Sigmoid colon (tissue), 4 donors: Measurements from ENCODE around the gene ADAMTSL1.

Source experiments
- CTCF ChIP-seq, 4 experiments: fragments of 450-650 bp in 3 of 4; fragments of 200-600 bp in 1 of 4; IDR thresholded peaks; one replicate each; pipeline ENCODE4 v1.5.1; 2016 to 2019; ENCODE audit warnings: antibody characterized with exemption in 4 of 4, mild to moderate bottlenecking in 3 of 4, moderate library complexity in 2 of 4
- EP300 ChIP-seq, 4 donors: sonication (generic); formaldehyde crosslinking; IDR thresholded peaks; one replicate each; pipeline ENCODE4 v1.6.1; 2017; ENCODE audit warnings: antibody characterized with exemption in 4 of 4
- POLR2A ChIP-seq, 2 donors: fragments of 450-650 bp; IDR thresholded peaks; one replicate each; pipeline ENCODE4 v1.6.1; 2016; ENCODE audit warnings: antibody characterized with exemption in 2 of 2, mild to moderate bottlenecking in 2 of 2, moderate library complexity in 2 of 2

- TF ChIP-seq POLR2A (IDR thresholded peaks at IDR 0.05) (no peak), CTCF (IDR thresholded peaks at IDR 0.05) (no peak), EP300 (IDR thresholded peaks at IDR 0.05) (no peak)
Measured at GRCh38 chr9:18935541-18935940, 461.6 kb downstream of the ADAMTSL1 start.
